A549 (cell line): Measurements from ENCODE around the gene TMEM156. TPM values are rescaled to one million over a fixed set of nuclear protein-coding genes. Genes with fewer than 3 reads are reported as not detected.

Source experiments
- ATAC-seq, 2 experiments: fragments of 200-7000 bp in 1 of 2; fragments of >200 bp in 1 of 2; cut with Nextera tagmentation in 1 of 2; cut with Tn5 transposase in 1 of 2; 3 replicates each; pipeline versions ENCODE4 v1.8.0 to v1.9.1; 2018 to 2020; ENCODE audit warnings: mild to moderate bottlenecking in 1 of 2, moderate library complexity in 1 of 2
- CTCF ChIA-PET: fragments of 300-600 bp; sonication (Branson Sonifier 250); formaldehyde crosslinking; extraction: SDS; loops from one replicate; lab custom pipeline; 2021; ENCODE audit warnings: antibody characterized with exemption, inconsistent platforms; lab: Yijun Ruan, JAX
- POLR2A ChIA-PET: fragments of 350-600 bp; formaldehyde crosslinking; extraction: SDS; loops from one replicate; lab custom pipeline; 2021; ENCODE audit warnings: antibody characterized with exemption, inconsistent platforms; lab: Yijun Ruan, JAX
- DNase-seq, 2 experiments: peaks; one replicate each; pipeline versions ENCODE4 v3.0.0 to v3.0.0-alpha.2; 2011 to 2016; ENCODE audit warnings: low read depth in 1 of 2, low spot score in 1 of 2
- FAIRE-seq: peaks from 2 replicates; lab custom pipeline; 2011; peaks lifted over from hg19 to GRCh38; lab: Jason Lieb, UNC
- H3K27ac ChIP-seq, 2 experiments: fragments of >200 bp; sonication (Bioruptor Twin); formaldehyde crosslinking; 3 replicates each; pipeline ENCODE4 v1.5.1; 2016 to 2017
- H3K4me1 ChIP-seq: fragments of >200 bp; sonication (Bioruptor Twin); formaldehyde crosslinking; 3 replicates; pipeline ENCODE4 v1.6.1; 2016
- H3K4me2 ChIP-seq: fragments of >200 bp; sonication (Bioruptor Twin); formaldehyde crosslinking; 3 replicates; pipeline ENCODE4 v1.6.1; 2016
- H3K4me3 ChIP-seq: fragments of >200 bp; sonication (Bioruptor Twin); formaldehyde crosslinking; 3 replicates; pipeline ENCODE4 v1.5.1; 2016
- H3K9me3 ChIP-seq: fragments of >200 bp; sonication (Bioruptor Twin); formaldehyde crosslinking; 3 replicates; pipeline ENCODE4 v1.6.1; 2016
- BCL3 ChIP-seq: fragments of >200 bp; sonication (Bioruptor Twin); formaldehyde crosslinking; IDR thresholded peaks from 3 replicates; pipeline ENCODE4 v1.6.1; 2016
- FOSL2 ChIP-seq, 2 experiments: fragments of 450-650 bp in 1 of 2; fragments of >200 bp in 1 of 2; sonication (Bioruptor Twin) in 1 of 2; formaldehyde crosslinking; IDR thresholded peaks; 2 replicates each; pipeline versions ENCODE4 v1.5.0 to v1.6.1; 2016 to 2020; ENCODE audit warnings: mild to moderate bottlenecking in 1 of 2, moderate library complexity in 1 of 2
- HMGXB4 ChIP-seq: fragments of 250-450 bp; sonication (Bioruptor Pico); IDR thresholded peaks from 2 replicates; pipeline ENCODE4 v1.5.0; 2021; ENCODE audit warnings: mild to moderate bottlenecking, moderate library complexity, borderline replicate concordance
- JUN ChIP-seq, 2 experiments: fragments of >200 bp; sonication (Bioruptor Twin); formaldehyde crosslinking; IDR thresholded peaks; 2 replicates in 1 of 2; 3 replicates in 1 of 2; pipeline ENCODE4 v1.6.1; 2016 to 2017
- MAFK ChIP-seq: fragments of 450-650 bp; IDR thresholded peaks from 2 replicates; pipeline ENCODE4 v1.6.1; 2014; ENCODE audit not compliant: partially characterized antibody
- RFX5 ChIP-seq: fragments of 450-650 bp; IDR thresholded peaks from 2 replicates; pipeline ENCODE4 v1.7.1; 2014; ENCODE audit warnings: antibody characterized with exemption, mild to moderate bottlenecking, moderate library complexity
- TP53 ChIP-seq: fragments of 250-450 bp; sonication (Bioruptor Pico); IDR thresholded peaks from 2 replicates; pipeline ENCODE4 v1.5.0; 2021; ENCODE audit warnings: mild to moderate bottlenecking, moderate library complexity
- ZC3H11A ChIP-seq: fragments of 450-650 bp; IDR thresholded peaks from 2 replicates; pipeline ENCODE4 v1.6.1; 2014; ENCODE audit warnings: antibody characterized with exemption, mild to moderate bottlenecking
- WGBS: methylation state at CpG from one replicate; pipeline ENCODE4 v1.1.6; 2017; ENCODE audit errors: missing lambda C conversion rate; 5-methylcytosine and 5-hydroxymethylcytosine counted together
- polyA plus RNA-seq, 4 experiments: library from polyadenylated mRNA; depleted of rRNA in 3 of 4; stranded (reverse); fragments of >200 nt; fragmentation: RNase III in 1 of 4; extraction: RNeasy Plus Mini Kit Qiagen cat#74134 plus additional on column Dnase treatment in 1 of 4; gene quantifications; 2 replicates in 3 of 4; 3 replicates in 1 of 4; pipeline ENCODE4 v1.2.3, GENCODE V29; 2011 to 2017
- TF ChIP-seq, protein P1 (sequence below): fragments of 150-350 bp; IDR thresholded peaks from 2 replicates; pipeline ENCODE4 v1.6.1; 2014; ENCODE audit warnings: low read depth, mild to moderate bottlenecking, low read length
- TF ChIP-seq, protein P2 (sequence below): fragments of 200-600 bp; sonication (generic); IDR thresholded peaks from 2 replicates; pipeline ENCODE4 v1.6.1; 2016; ENCODE audit warnings: antibody characterized with exemption, mild to moderate bottlenecking, moderate library complexity

The TMEM156 gene
- polyA plus RNA-seq, 2 of the 4 experiments (the other 2 are of a cell fraction) = 10.4 to 45.1 TPM

DNA sequence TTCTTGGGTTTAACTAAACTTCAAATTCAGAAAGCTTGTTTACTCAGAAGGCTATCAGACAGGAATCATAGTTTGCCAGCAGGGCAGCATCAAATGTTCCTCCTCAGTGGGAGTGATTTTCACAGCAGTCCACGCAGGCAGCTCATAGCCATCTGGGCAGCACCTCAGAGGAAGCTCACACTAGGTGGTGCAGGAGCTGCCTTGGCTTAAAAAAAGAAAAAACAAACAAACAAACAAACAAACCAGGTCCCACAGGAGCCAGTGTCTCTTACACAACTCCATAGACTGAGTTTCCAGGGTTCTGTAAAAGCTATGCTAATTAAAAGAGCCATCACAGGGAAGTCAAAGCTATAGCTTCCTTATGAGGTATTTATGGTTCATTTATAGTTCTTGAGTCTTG is 19.3 kb upstream of the TMEM156 start:
- ChIA-PET CTCF (interaction anchor here (0.8 to 1.5 kb wide), 3 partner anchors 83 to 150 kb away, joined by 3 to 4 read pairs (median 3); no protein-coding TSS in a partner anchor), POLR2A (interaction anchor here (0.6 kb wide), 1 partner anchor 30 kb away, joined by 3 read pairs; no protein-coding TSS in a partner anchor)
- WGBS = 79% methylated on average over 1 of the region's 1 CpG
- H3K27ac ChIP-seq = no peak overlapping the region
- no peak for FAIRE-seq
- H3K4me3 ChIP-seq = no peak overlapping the region
- peak in 1 of 2 experiments; percentile 40; a peak in 3 of 6 replicates for ATAC-seq
- no peak overlapping the region for H3K4me2 ChIP-seq
- TF ChIP-seq, protein P1, sequence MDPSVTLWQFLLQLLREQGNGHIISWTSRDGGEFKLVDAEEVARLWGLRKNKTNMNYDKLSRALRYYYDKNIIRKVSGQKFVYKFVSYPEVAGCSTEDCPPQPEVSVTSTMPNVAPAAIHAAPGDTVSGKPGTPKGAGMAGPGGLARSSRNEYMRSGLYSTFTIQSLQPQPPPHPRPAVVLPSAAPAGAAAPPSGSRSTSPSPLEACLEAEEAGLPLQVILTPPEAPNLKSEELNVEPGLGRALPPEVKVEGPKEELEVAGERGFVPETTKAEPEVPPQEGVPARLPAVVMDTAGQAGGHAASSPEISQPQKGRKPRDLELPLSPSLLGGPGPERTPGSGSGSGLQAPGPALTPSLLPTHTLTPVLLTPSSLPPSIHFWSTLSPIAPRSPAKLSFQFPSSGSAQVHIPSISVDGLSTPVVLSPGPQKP = no peak
- no peak for TF ChIP-seq JUN (IDR thresholded peaks at IDR 0.05)
- TF ChIP-seq, protein P2, sequence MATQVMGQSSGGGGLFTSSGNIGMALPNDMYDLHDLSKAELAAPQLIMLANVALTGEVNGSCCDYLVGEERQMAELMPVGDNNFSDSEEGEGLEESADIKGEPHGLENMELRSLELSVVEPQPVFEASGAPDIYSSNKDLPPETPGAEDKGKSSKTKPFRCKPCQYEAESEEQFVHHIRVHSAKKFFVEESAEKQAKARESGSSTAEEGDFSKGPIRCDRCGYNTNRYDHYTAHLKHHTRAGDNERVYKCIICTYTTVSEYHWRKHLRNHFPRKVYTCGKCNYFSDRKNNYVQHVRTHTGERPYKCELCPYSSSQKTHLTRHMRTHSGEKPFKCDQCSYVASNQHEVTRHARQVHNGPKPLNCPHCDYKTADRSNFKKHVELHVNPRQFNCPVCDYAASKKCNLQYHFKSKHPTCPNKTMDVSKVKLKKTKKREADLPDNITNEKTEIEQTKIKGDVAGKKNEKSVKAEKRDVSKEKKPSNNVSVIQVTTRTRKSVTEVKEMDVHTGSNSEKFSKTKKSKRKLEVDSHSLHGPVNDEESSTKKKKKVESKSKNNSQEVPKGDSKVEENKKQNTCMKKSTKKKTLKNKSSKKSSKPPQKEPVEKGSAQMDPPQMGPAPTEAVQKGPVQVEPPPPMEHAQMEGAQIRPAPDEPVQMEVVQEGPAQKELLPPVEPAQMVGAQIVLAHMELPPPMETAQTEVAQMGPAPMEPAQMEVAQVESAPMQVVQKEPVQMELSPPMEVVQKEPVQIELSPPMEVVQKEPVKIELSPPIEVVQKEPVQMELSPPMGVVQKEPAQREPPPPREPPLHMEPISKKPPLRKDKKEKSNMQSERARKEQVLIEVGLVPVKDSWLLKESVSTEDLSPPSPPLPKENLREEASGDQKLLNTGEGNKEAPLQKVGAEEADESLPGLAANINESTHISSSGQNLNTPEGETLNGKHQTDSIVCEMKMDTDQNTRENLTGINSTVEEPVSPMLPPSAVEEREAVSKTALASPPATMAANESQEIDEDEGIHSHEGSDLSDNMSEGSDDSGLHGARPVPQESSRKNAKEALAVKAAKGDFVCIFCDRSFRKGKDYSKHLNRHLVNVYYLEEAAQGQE = no peak
- no peak for TF ChIP-seq RFX5
- DNase-seq = no peak
- no peaks in the 10 kb centered on the region for H3K9me3 ChIP-seq
- H3K4me1 ChIP-seq = peaks cover 60% of the 10 kb centered on the region

GRCh38 chr4:39050590-39050989 is 18.4 kb upstream of the TMEM156 start:
- ChIA-PET POLR2A (no interaction called here), CTCF (interaction anchor here (0.6 to 1.6 kb wide), 5 partner anchors 10 to 149 kb away, joined by 3 to 5 read pairs (median 4); no protein-coding TSS in a partner anchor)
- WGBS = 81% methylated on average over 2 of the region's 2 CpGs
- peak; percentile 29 for TF ChIP-seq MAFK
- TF ChIP-seq TP53 (CRISPR knock-in tag) = no peak
- H3K9me3 ChIP-seq = no peaks in the 10 kb centered on the region
- FAIRE-seq = no peak
- no peak for ATAC-seq
- H3K4me3 ChIP-seq = no peak overlapping the region
- H3K4me2 ChIP-seq = no peak overlapping the region
- H3K27ac ChIP-seq = no peak overlapping the region
- DNase-seq = no peak
- H3K4me1 ChIP-seq = peaks cover 60% of the 10 kb centered on the region

- WGBS = 100% methylated on average over 1 of the region's 1 CpG
- H3K4me3 ChIP-seq = no peak overlapping the region
- H3K4me2 ChIP-seq = peak overlapping the region; percentile 73
- no peak for FAIRE-seq
- peaks cover 56% of the 10 kb centered on the region for H3K4me1 ChIP-seq
- no peak overlapping the region for H3K27ac ChIP-seq
- no peak for ATAC-seq
- no peak for TF ChIP-seq ZC3H11A
- no peak for TF ChIP-seq FOSL2 (IDR thresholded peaks at IDR 0.05)
- TF ChIP-seq FOSL2 (CRISPR knock-in tag; IDR thresholded peaks at IDR 0.05) = no peak
- no peak for TF ChIP-seq HMGXB4 (CRISPR knock-in tag)
- TF ChIP-seq BCL3 = no peak
- ChIA-PET CTCF (no interaction called here), POLR2A (interaction anchor here (0.7 kb wide), 1 partner anchor 358 kb away, joined by 5 read pairs; no protein-coding TSS in a partner anchor)
- DNase-seq = no peak
- H3K9me3 ChIP-seq = no peaks in the 10 kb centered on the region
These were observed 16.1 kb upstream of the TMEM156 start for GRCh38 chr4:39048311-39048710.
